ENCODE results near the gene C1QTNF6. TPM values are rescaled to one million over a fixed set of nuclear protein-coding genes. Genes with fewer than 3 reads are reported as not detected.
A peak's percentile ranks its signal among the peaks of the same experiment; 100 is the strongest.

Gene C1QTNF6
- total and polyA plus RNA-seq, 10 of the 15 experiments (the other 5 are each of a cell fraction or from before 2014, with no cell fraction given): 0.16 to 4.1 (median 1.3) TPM

GRCh38 chr22:37218771-37219411, 30.8 kb upstream of the C1QTNF6 start (continued):
- TF ChIP-seq, protein P1, sequence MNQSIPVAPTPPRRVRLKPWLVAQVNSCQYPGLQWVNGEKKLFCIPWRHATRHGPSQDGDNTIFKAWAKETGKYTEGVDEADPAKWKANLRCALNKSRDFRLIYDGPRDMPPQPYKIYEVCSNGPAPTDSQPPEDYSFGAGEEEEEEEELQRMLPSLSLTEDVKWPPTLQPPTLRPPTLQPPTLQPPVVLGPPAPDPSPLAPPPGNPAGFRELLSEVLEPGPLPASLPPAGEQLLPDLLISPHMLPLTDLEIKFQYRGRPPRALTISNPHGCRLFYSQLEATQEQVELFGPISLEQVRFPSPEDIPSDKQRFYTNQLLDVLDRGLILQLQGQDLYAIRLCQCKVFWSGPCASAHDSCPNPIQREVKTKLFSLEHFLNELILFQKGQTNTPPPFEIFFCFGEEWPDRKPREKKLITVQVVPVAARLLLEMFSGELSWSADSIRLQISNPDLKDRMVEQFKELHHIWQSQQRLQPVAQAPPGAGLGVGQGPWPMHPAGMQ (IDR thresholded peaks at IDR 0.05; ENCODE audit: borderline replicate concordance): no peak
- peak; percentile 93 for TF ChIP-seq ATF7 (IDR thresholded peaks at IDR 0.05; ENCODE audit: low read depth)
- no peak for TF ChIP-seq NFYA (IDR thresholded peaks at IDR 0.05; ENCODE audit: borderline replicate concordance, low read depth, low read length)
- peak in 1 of 2 experiments; percentile 75; a peak in 2 of 4 replicates for TF ChIP-seq ETV6 (conservative IDR thresholded peaks at IDR 0.05 in 1 of 2, IDR thresholded peaks at IDR 0.05 in 1 of 2; ENCODE audit: borderline replicate concordance in 1 of 2, low read depth in 1 of 2)
- TF ChIP-seq POLR2AphosphoS5 (IDR thresholded peaks at IDR 0.05; ENCODE audit: low read length): peak; percentile 76
- peak; percentile 81 for TF ChIP-seq IKZF1 (conservative IDR thresholded peaks at IDR 0.05)
- TF ChIP-seq KLF5 (IDR thresholded peaks at IDR 0.05; ENCODE audit: partially characterized antibody): no peak
- TF ChIP-seq ZNF207 (IDR thresholded peaks at IDR 0.05; ENCODE audit: borderline replicate concordance): peak; percentile 53; the same call in 1 of the 2 replicates

- ChIA-PET POLR2A (interaction anchor here (1.0 to 11.6 kb wide), 7 partner anchors 10 to 91 kb away, joined by 3 to 246 read pairs (median 25); partner anchors contain the start of genes CYTH4 and RAC2), SMC1A (ENCODE audit: uncharacterized antibody, unreplicated experiment) (interaction anchor here (0.9 to 6.7 kb wide), 12 partner anchors 12 to 68 kb away, joined by 3 to 109 read pairs (median 8); partner anchors contain the start of genes IL2RB and RAC2), RAD21 (ENCODE audit: unreplicated experiment) (interaction anchor here (1.0 to 11.8 kb wide), 8 partner anchors 12 to 68 kb away, joined by 3 to 196 read pairs (median 31); partner anchors contain the start of genes IL2RB and RAC2), CTCF (interaction anchor here (1.3 to 8.1 kb wide), 6 partner anchors 11 to 55 kb away, joined by 3 to 111 read pairs (median 42); partner anchors contain the start of gene RAC2)
- no TSS peak for BruUV-seq (replicated peaks)
- H3K4me3 ChIP-seq: peak overlapping the region; percentile 32; the same call in 1 of the 2 replicates
- no peak for DNase-seq (ENCODE audit: low read depth, low spot score)
- no peaks in the 10 kb centered on the region; a peak in 1 of 4 replicates for H3K36me3 ChIP-seq (ENCODE audit: control insufficient read depth in 2 of 2, insufficient read depth in 2 of 2, low read length in 1 of 2)
- H3K27ac ChIP-seq (ENCODE audit: control insufficient read depth, insufficient read depth): peak overlapping the region; percentile 99
- H3K79me2 ChIP-seq (ENCODE audit: control insufficient read depth, insufficient read depth, low read length): peaks cover 21% of the 10 kb centered on the region
- peak overlapping the region; percentile 92 for H3K9ac ChIP-seq (ENCODE audit: control insufficient read depth, insufficient read depth, low read length)
- peaks cover 4% of the 10 kb centered on the region; the same call in 2 of the 3 replicates for H3K9me3 ChIP-seq (replicated peaks; ENCODE audit: control insufficient read depth, insufficient read depth, low read length)
- in situ Hi-C loops (cut with MboI): loop anchor here (25.0 kb wide), 1 partner anchor 1831 kb away; the partner anchor contains the start of gene HMOX1
- H4K20me1 ChIP-seq (ENCODE audit: control insufficient read depth, insufficient read depth): no peaks in the 10 kb centered on the region
- FAIRE-seq: no peak
- intact Hi-C loops (cut with micrococcal nuclease; ENCODE audit: unreplicated experiment): loop anchor here (1.0 kb wide), 1 partner anchor 55 kb away; no protein-coding TSS in a partner anchor
- peak overlapping the region; percentile 93 for H3K4me2 ChIP-seq (ENCODE audit: control insufficient read depth, insufficient read depth)
- H3K27me3 ChIP-seq (replicated peaks in 1 of 2; ENCODE audit: control insufficient read depth in 2 of 2, insufficient read depth in 2 of 2, low read length in 1 of 2): no peaks in the 10 kb centered on the region
- H2AFZ ChIP-seq (ENCODE audit: control insufficient read depth, low read depth, low read length): no peak overlapping the region
- ATAC-seq: peak; percentile 27
- WGBS (ENCODE audit: insufficient coverage, insufficient replicate concordance, low lambda C conversion rate, missing lambda C conversion rate): 35% methylated on average over 6 of the region's 6 CpGs
- peaks cover 68% of the 10 kb centered on the region for H3K4me1 ChIP-seq (ENCODE audit: control insufficient read depth, insufficient read depth, low read length)
- TF ChIP-seq ZBED1 (IDR thresholded peaks at IDR 0.05; ENCODE audit: borderline replicate concordance) (no peak), HSF1 (IDR thresholded peaks at IDR 0.05; ENCODE audit: low read depth, low read length) (no peak), MYB (IDR thresholded peaks at IDR 0.05; ENCODE audit: borderline replicate concordance, low read depth, low read length) (no peak), BACH1 (IDR thresholded peaks at IDR 0.05; ENCODE audit: borderline replicate concordance) (peak; percentile 21; the same call in 1 of the 2 replicates), MXI1 (IDR thresholded peaks at IDR 0.05; ENCODE audit: low read depth, low read length) (0 out of 2 replicates have a peak, but pooled peaks have one; percentile 27), ETV6 (conservative IDR thresholded peaks at IDR 0.05 in 1 of 2, IDR thresholded peaks at IDR 0.05 in 1 of 2; ENCODE audit: borderline replicate concordance in 1 of 2, low read depth in 1 of 2) (no peak), STAT3 (IDR thresholded peaks at IDR 0.05; ENCODE audit: low read depth, low read length) (no peak), KDM1A (IDR thresholded peaks at IDR 0.05; ENCODE audit: borderline replicate concordance) (no peak)
- TF ChIP-seq, protein P2, sequence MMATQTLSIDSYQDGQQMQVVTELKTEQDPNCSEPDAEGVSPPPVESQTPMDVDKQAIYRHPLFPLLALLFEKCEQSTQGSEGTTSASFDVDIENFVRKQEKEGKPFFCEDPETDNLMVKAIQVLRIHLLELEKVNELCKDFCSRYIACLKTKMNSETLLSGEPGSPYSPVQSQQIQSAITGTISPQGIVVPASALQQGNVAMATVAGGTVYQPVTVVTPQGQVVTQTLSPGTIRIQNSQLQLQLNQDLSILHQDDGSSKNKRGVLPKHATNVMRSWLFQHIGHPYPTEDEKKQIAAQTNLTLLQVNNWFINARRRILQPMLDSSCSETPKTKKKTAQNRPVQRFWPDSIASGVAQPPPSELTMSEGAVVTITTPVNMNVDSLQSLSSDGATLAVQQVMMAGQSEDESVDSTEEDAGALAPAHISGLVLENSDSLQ (IDR thresholded peaks at IDR 0.05): peak; percentile 50
These were observed 30.3 kb upstream of the C1QTNF6 start for GRCh38 chr22:37218399-37218770.

All from GM12878 (cell line).